WTC11 (cell line): ENCODE data around the gene ATP2B2. TPM values are rescaled to one million over a fixed set of nuclear protein-coding genes. Genes with fewer than 3 reads are reported as not detected.

ENCODE experiments used
- ATAC-seq: fragments of 200-7000 bp; cut with Tn5 transposase; 2 replicates; pipeline ENCODE4 v1.10.0; 2021; ENCODE audit warnings: mild to moderate bottlenecking, moderate library complexity
- CTCF ChIA-PET: fragments of 300-600 bp; sonication (Branson Sonifier 250); formaldehyde crosslinking; loops from one replicate; lab custom pipeline; 2021; ENCODE audit warnings: antibody characterized with exemption; lab: Charles Lee
- POLR2A ChIA-PET: fragments of 350-600 bp; sonication (Branson Sonifier 250); formaldehyde crosslinking; loops from one replicate; lab custom pipeline; 2021; ENCODE audit warnings: antibody characterized with exemption; lab: Charles Lee
- DNase-seq: peaks from one replicate; pipeline ENCODE4 v3.0.0; 2021; ENCODE audit warnings: low spot score
- H3K27ac Mint-ChIP-seq: 2 replicates; pipeline ENCODE4 v1.8.0; 2021; ENCODE audit warnings: mixed read lengths
- H3K27me3 Mint-ChIP-seq: 2 replicates; pipeline ENCODE4 v1.8.0; 2021; ENCODE audit warnings: low read depth, mild to moderate bottlenecking, moderate library complexity, mixed read lengths
- H3K36me3 Mint-ChIP-seq: 2 replicates; pipeline ENCODE4 v1.8.0; 2021; ENCODE audit warnings: mixed read lengths
- H3K4me1 Mint-ChIP-seq: 2 replicates; pipeline ENCODE4 v1.8.0; 2022; ENCODE audit warnings: mixed read lengths
- H3K4me3 Mint-ChIP-seq: 2 replicates; pipeline ENCODE4 v1.8.0; 2021; ENCODE audit warnings: mild to moderate bottlenecking, moderate library complexity, mixed read lengths
- H3K9me3 Mint-ChIP-seq: 2 replicates; pipeline ENCODE4 v1.8.0; 2021; ENCODE audit warnings: mixed read lengths
- ARID4B ChIP-seq: sonication (generic); formaldehyde crosslinking; IDR thresholded peaks from 2 replicates; pipeline ENCODE4 v1.8.0; 2023; ENCODE audit warnings: missing genetic modification reagents, mild to moderate bottlenecking, borderline replicate concordance
- ATF6 ChIP-seq: sonication (generic); formaldehyde crosslinking; IDR thresholded peaks from 2 replicates; pipeline ENCODE4 v1.8.1; 2023; ENCODE audit warnings: mild to moderate bottlenecking, missing genetic modification reagents
- CREB1 ChIP-seq: sonication (generic); formaldehyde crosslinking; IDR thresholded peaks from 2 replicates; pipeline ENCODE4 v1.8.0; 2023; ENCODE audit warnings: mild to moderate bottlenecking, missing genetic modification reagents
- E2F4 ChIP-seq: sonication (generic); formaldehyde crosslinking; IDR thresholded peaks from 2 replicates; pipeline ENCODE4 v1.8.1; 2022; ENCODE audit warnings: low read depth, mild to moderate bottlenecking, moderate library complexity, missing genetic modification reagents, borderline replicate concordance
- ELF4 ChIP-seq: sonication (generic); formaldehyde crosslinking; IDR thresholded peaks from 2 replicates; pipeline ENCODE4 v1.8.1; 2022; ENCODE audit warnings: low read depth, mild to moderate bottlenecking, moderate library complexity, missing genetic modification reagents
- FOXJ3 ChIP-seq: sonication (generic); formaldehyde crosslinking; IDR thresholded peaks from 2 replicates; pipeline ENCODE4 v1.9.0; 2021; ENCODE audit warnings: missing genetic modification reagents, mild to moderate bottlenecking, borderline replicate concordance
- FOXP4 ChIP-seq: sonication (generic); formaldehyde crosslinking; IDR thresholded peaks from 2 replicates; pipeline ENCODE4 v1.8.0; 2022; ENCODE audit warnings: mild to moderate bottlenecking, missing genetic modification reagents
- MXD4 ChIP-seq: fragments of 250-450 bp; sonication (Bioruptor Pico); IDR thresholded peaks from 2 replicates; pipeline ENCODE4 v1.8.0; 2021; ENCODE audit warnings: mild to moderate bottlenecking, moderate library complexity, borderline replicate concordance
- NR3C1 ChIP-seq: sonication (generic); formaldehyde crosslinking; conservative IDR thresholded peaks from 2 replicates; pipeline ENCODE4 v1.8.1; 2023; ENCODE audit warnings: low read depth, mild to moderate bottlenecking, missing genetic modification reagents
- RORB ChIP-seq: fragments of 250-450 bp; sonication (Bioruptor Pico); IDR thresholded peaks from 2 replicates; pipeline ENCODE4 v1.9.0; 2021; ENCODE audit warnings: mild to moderate bottlenecking
- SMAD4 ChIP-seq: sonication (generic); formaldehyde crosslinking; IDR thresholded peaks from 2 replicates; pipeline ENCODE4 v1.8.0; 2022; ENCODE audit warnings: mild to moderate bottlenecking, missing genetic modification reagents
- TEAD4 ChIP-seq: sonication (generic); formaldehyde crosslinking; IDR thresholded peaks from 2 replicates; pipeline ENCODE4 v1.8.0; 2022; ENCODE audit warnings: mild to moderate bottlenecking, missing genetic modification reagents
- ZNF232 ChIP-seq: sonication (generic); formaldehyde crosslinking; IDR thresholded peaks from 2 replicates; pipeline ENCODE4 v1.8.0; 2022; ENCODE audit warnings: mild to moderate bottlenecking, missing genetic modification reagents
- ZNF423 ChIP-seq: fragments of 250-450 bp; sonication (Bioruptor Pico); IDR thresholded peaks from 2 replicates; pipeline ENCODE4 v2.1.2; 2022; ENCODE audit warnings: mild to moderate bottlenecking, moderate library complexity
- total RNA-seq: library from RNA; stranded (reverse); gene quantifications from 3 replicates; pipeline ENCODE4 v1.2.3, GENCODE V29; 2021
- TF ChIP-seq, protein P1 (sequence below): fragments of 250-450 bp; sonication (Bioruptor Pico); IDR thresholded peaks from 2 replicates; pipeline ENCODE4 v1.9.0; 2021; ENCODE audit warnings: moderate library complexity, mild to moderate bottlenecking, inconsistent platforms, borderline replicate concordance
- TF ChIP-seq, protein P2 (sequence below): sonication (generic); formaldehyde crosslinking; IDR thresholded peaks from 2 replicates; pipeline ENCODE4 v1.8.1; 2023; ENCODE audit warnings: mild to moderate bottlenecking, missing genetic modification reagents, moderate library complexity
- TF ChIP-seq, protein P3 (sequence below): sonication (generic); formaldehyde crosslinking; IDR thresholded peaks from 2 replicates; pipeline ENCODE4 v1.8.1; 2022; ENCODE audit warnings: low read depth, missing genetic modification reagents, borderline replicate concordance

Gene ATP2B2
- total RNA-seq, 1 experiment from 2014 or later, result 0.48 TPM

GRCh38 chr3:10530241-10530640 lies 24.9 kb upstream of the ATP2B2 start:
- DNase-seq (no peak), ATAC-seq (no peak)
- no peaks in the 10 kb centered on the region for H3K36me3 Mint-ChIP-seq
- H3K27me3 Mint-ChIP-seq, result no peaks in the 10 kb centered on the region
- CTCF ChIA-PET, result interaction anchor here (0.7 kb wide), 1 partner anchor 228 kb away, joined by 4 read pairs; no protein-coding TSS in a partner anchor
- no peaks in the 10 kb centered on the region for H3K4me1 Mint-ChIP-seq
- POLR2A ChIA-PET, result no interaction called here
- no peak overlapping the region for H3K4me3 Mint-ChIP-seq
- H3K9me3 Mint-ChIP-seq, result no peaks in the 10 kb centered on the region
- TF ChIP-seq ZNF232 (no peak), SMAD4 (no peak), RORB (no peak), NR3C1 (no peak), ZNF423 (CRISPR knock-in tag) (no peak), TEAD4 (CRISPR knock-in tag) (no peak), ATF6 (CRISPR knock-in tag) (no peak), FOXJ3 (CRISPR knock-in tag) (no peak), E2F4 (no peak), FOXP4 (CRISPR knock-in tag) (no peak), MXD4 (CRISPR knock-in tag) (no peak), CREB1 (CRISPR knock-in tag) (no peak), ELF4 (no peak), ARID4B (no peak)
- TF ChIP-seq, protein P1, sequence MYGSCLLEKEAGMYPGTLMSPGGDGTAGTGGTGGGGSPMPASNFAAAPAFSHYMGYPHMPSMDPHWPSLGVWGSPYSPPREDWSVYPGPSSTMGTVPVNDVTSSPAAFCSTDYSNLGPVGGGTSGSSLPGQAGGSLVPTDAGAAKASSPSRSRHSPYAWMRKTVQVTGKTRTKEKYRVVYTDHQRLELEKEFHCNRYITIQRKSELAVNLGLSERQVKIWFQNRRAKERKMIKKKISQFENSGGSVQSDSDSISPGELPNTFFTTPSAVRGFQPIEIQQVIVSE (CRISPR knock-in tag), result no peak
- TF ChIP-seq, protein P2, sequence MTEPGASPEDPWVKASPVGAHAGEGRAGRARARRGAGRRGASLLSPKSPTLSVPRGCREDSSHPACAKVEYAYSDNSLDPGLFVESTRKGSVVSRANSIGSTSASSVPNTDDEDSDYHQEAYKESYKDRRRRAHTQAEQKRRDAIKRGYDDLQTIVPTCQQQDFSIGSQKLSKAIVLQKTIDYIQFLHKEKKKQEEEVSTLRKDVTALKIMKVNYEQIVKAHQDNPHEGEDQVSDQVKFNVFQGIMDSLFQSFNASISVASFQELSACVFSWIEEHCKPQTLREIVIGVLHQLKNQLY, result no peak
- TF ChIP-seq, protein P3, sequence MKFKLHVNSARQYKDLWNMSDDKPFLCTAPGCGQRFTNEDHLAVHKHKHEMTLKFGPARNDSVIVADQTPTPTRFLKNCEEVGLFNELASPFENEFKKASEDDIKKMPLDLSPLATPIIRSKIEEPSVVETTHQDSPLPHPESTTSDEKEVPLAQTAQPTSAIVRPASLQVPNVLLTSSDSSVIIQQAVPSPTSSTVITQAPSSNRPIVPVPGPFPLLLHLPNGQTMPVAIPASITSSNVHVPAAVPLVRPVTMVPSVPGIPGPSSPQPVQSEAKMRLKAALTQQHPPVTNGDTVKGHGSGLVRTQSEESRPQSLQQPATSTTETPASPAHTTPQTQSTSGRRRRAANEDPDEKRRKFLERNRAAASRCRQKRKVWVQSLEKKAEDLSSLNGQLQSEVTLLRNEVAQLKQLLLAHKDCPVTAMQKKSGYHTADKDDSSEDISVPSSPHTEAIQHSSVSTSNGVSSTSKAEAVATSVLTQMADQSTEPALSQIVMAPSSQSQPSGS (CRISPR knock-in tag), result no peak
- no peak overlapping the region for H3K27ac Mint-ChIP-seq
